ENCODE measurements around the gene TBC1D14.

- TF ChIP-seq CTCF (conservative IDR thresholded peaks at IDR 0.05; ENCODE audit: low read length) = no peak
- TF ChIP-seq EZH2phosphoT487 (IDR thresholded peaks at IDR 0.05; ENCODE audit: borderline replicate concordance, low read depth, low read length) = no peak
These were observed 26.3 kb downstream of the TBC1D14 start for GRCh38 chr4:6935965-6936364.
